HCT116 (cell line): ENCODE results near the gene ALDH16A1. TPM values are rescaled to one million over a fixed set of nuclear protein-coding genes. Genes with fewer than 3 reads are reported as not detected.

ENCODE experiments used
- ATAC-seq: fragments of 200-7000 bp; cut with Tn5 transposase; 2 replicates; pipeline ENCODE4 v1.9.1; 2020; ENCODE audit warnings: mild to moderate bottlenecking, moderate library complexity
- BruUV-seq: library from RNA; stranded (reverse); fragments of 400-500 nt; replicated peaks from 2 replicates; lab custom pipeline; 2021; lab: Mats Ljungman, UMichigan
- CTCF ChIA-PET: fragments of 300-600 bp; sonication (Branson Sonifier 250); formaldehyde crosslinking; loops from one replicate; lab custom pipeline; 2021; ENCODE audit warnings: antibody characterized with exemption; lab: Charles Lee
- POLR2A ChIA-PET: fragments of 300-600, 350-600 bp; sonication (Branson Sonifier 250); formaldehyde crosslinking; loops from one replicate; lab custom pipeline; 2021; ENCODE audit warnings: antibody characterized with exemption; lab: Charles Lee
- RAD21 ChIA-PET, 2 experiments: fragments of 300-600 bp; sonication (Branson Sonifier 250); formaldehyde crosslinking; loops; one replicate each; lab custom pipeline; 2023; ENCODE audit warnings: low total read pairs in 2 of 2; ENCODE audit not compliant: uncharacterized antibody in 2 of 2, unreplicated experiment in 2 of 2, low non-redundant PET in 1 of 2; lab: Charles Lee
- DNase-seq: peaks from one replicate; pipeline ENCODE4 v3.0.0-alpha.2; 2010; ENCODE audit warnings: low read depth, low spot score
- H2AFZ ChIP-seq: fragments of 200-600 bp; shearing (Covaris generic), sonication (generic); 2 replicates; pipeline ENCODE4 v1.6.1; 2017; ENCODE audit warnings: low read depth, mixed run types, mixed read lengths, antibody characterized with exemption, low read length; ENCODE audit not compliant: poor library complexity, severe bottlenecking
- H3K27ac ChIP-seq: 2 replicates; pipeline ENCODE4 v1.5.1; 2012; ENCODE audit warnings: low read depth, low read length
- H3K27me3 ChIP-seq: fragments of 200-600 bp; sonication (generic); 2 replicates; pipeline ENCODE4 v1.6.1; 2016; ENCODE audit warnings: mixed run types, low read length, mixed read lengths; ENCODE audit not compliant: insufficient read depth
- H3K36me3 ChIP-seq, 2 experiments: fragments of 200-500 bp in 1 of 2; fragments of 200-600 bp in 1 of 2; sonication (Bioruptor generic) in 1 of 2; sonication (generic) in 1 of 2; 2 replicates each; pipeline versions ENCODE4 v1.5.1 to v1.6.1; 2014 to 2016; ENCODE audit warnings: low read length in 2 of 2, inconsistent platforms in 1 of 2, mixed read lengths in 1 of 2, mixed run types in 1 of 2; ENCODE audit not compliant: insufficient read depth in 2 of 2, control insufficient read depth in 1 of 2
- H3K4me1 ChIP-seq, 2 experiments: fragments of 200-600 bp in 1 of 2; sonication (generic) in 1 of 2; 2 replicates each; pipeline versions ENCODE4 v1.5.1 to v1.6.1; 2012 to 2017; ENCODE audit warnings: low read length in 2 of 2, inconsistent platforms in 1 of 2, mild to moderate bottlenecking in 1 of 2, mixed read lengths in 1 of 2, mixed run types in 1 of 2, moderate library complexity in 1 of 2; ENCODE audit not compliant: insufficient read depth in 2 of 2, control insufficient read depth in 1 of 2
- H3K4me2 ChIP-seq: fragments of 200-600 bp; sonication (generic); 2 replicates; pipeline ENCODE4 v1.6.1; 2017; ENCODE audit warnings: mixed run types, low read length, mixed read lengths
- H3K4me3 ChIP-seq, 2 experiments: fragments of 200-600 bp in 1 of 2; sonication (generic) in 1 of 2; replicated peaks in 1 of 2; 2 replicates each; pipeline ENCODE4 v1.5.1; 2011 to 2016; ENCODE audit warnings: low read length in 2 of 2, control low read depth in 1 of 2, low read depth in 1 of 2, mild to moderate bottlenecking in 1 of 2, mixed read lengths in 1 of 2, mixed run types in 1 of 2
- H3K79me2 ChIP-seq: fragments of 200-600 bp; sonication (generic); 2 replicates; pipeline ENCODE4 v1.6.1; 2017; ENCODE audit warnings: mild to moderate bottlenecking, mixed run types, low read length, moderate library complexity, mixed read lengths; ENCODE audit not compliant: insufficient read depth
- H3K9ac ChIP-seq: fragments of 200-600 bp; sonication (generic); 2 replicates; pipeline ENCODE4 v1.6.1; 2016; ENCODE audit warnings: low read length, mixed read lengths
- H3K9me2 ChIP-seq: fragments of 200-600 bp; sonication (generic), shearing (Covaris generic); 2 replicates; pipeline ENCODE4 v1.6.1; 2017; ENCODE audit warnings: mixed run types, mild to moderate bottlenecking, moderate library complexity; ENCODE audit not compliant: insufficient read depth
- H3K9me3 ChIP-seq, 2 experiments: fragments of 200-500 bp in 1 of 2; fragments of 200-600 bp in 1 of 2; sonication (Bioruptor generic) in 1 of 2; sonication (generic) in 1 of 2; 2 replicates each; pipeline ENCODE4 v1.6.1; 2014 to 2017; ENCODE audit warnings: low read length in 2 of 2, mixed read lengths in 2 of 2, inconsistent platforms in 1 of 2, low read depth in 1 of 2, mild to moderate bottlenecking in 1 of 2, mixed run types in 1 of 2, moderate library complexity in 1 of 2; ENCODE audit not compliant: control insufficient read depth in 1 of 2, insufficient read depth in 1 of 2
- H4K20me1 ChIP-seq: fragments of 200-600 bp; sonication (generic), shearing (Covaris generic); 2 replicates; pipeline ENCODE4 v1.6.1; 2017; ENCODE audit warnings: mixed run types, mild to moderate bottlenecking, moderate library complexity; ENCODE audit not compliant: insufficient read depth
- ATF3 ChIP-seq: IDR thresholded peaks from 2 replicates; pipeline ENCODE4 v1.6.1; 2012
- CEBPB ChIP-seq: IDR thresholded peaks from 2 replicates; pipeline ENCODE4 v1.6.1; 2012; ENCODE audit warnings: low read depth
- EGR1 ChIP-seq: IDR thresholded peaks from 2 replicates; pipeline ENCODE4 v1.6.1; 2012; ENCODE audit warnings: low read depth
- EZH2phosphoT487 ChIP-seq: fragments of 200-600 bp; IDR thresholded peaks from 2 replicates; pipeline ENCODE4 v1.6.1; 2018; ENCODE audit warnings: antibody characterized with exemption, borderline replicate concordance
- FOSL1 ChIP-seq: IDR thresholded peaks from 2 replicates; pipeline ENCODE4 v1.6.1; 2012; ENCODE audit warnings: low read depth
- JUND ChIP-seq: IDR thresholded peaks from 2 replicates; pipeline ENCODE4 v1.6.1; 2012
- POLR2A ChIP-seq: IDR thresholded peaks from 2 replicates; pipeline ENCODE4 v1.7.0; 2011; ENCODE audit warnings: borderline replicate concordance; ENCODE audit not compliant: insufficient read depth, insufficient read length; ENCODE audit errors: extremely low read depth
- POLR2AphosphoS5 ChIP-seq: IDR thresholded peaks from 2 replicates; pipeline ENCODE4 v1.6.1; 2011; ENCODE audit warnings: mild to moderate bottlenecking, low read depth, low read length, moderate library complexity
- SIN3A ChIP-seq: IDR thresholded peaks from 2 replicates; pipeline ENCODE4 v1.6.1; 2012; ENCODE audit warnings: low read depth
- SP1 ChIP-seq: IDR thresholded peaks from 2 replicates; pipeline ENCODE4 v1.6.1; 2012; ENCODE audit warnings: low read depth
- TCF7L2 ChIP-seq: IDR thresholded peaks from 2 replicates; pipeline ENCODE4 v1.7.0; 2011; ENCODE audit warnings: borderline replicate concordance, inconsistent platforms; ENCODE audit not compliant: insufficient read depth, insufficient read length; ENCODE audit errors: extremely low read depth
- ZFX ChIP-seq: fragments of 450-650 bp; IDR thresholded peaks from 2 replicates; pipeline ENCODE4 v1.6.1; 2017
- intact Hi-C: fragments of 100-400 bp; cut with micrococcal nuclease; formaldehyde crosslinking; loops from 2 replicates; pipeline ENCODE4 v1.10.0; 2022
- total RNA-seq: library from RNA; stranded (reverse); gene quantifications from one replicate; pipeline ENCODE4 v1.2.1, GENCODE V29; 2021; ENCODE audit not compliant: unreplicated experiment

Gene ALDH16A1
- total RNA-seq, 1 experiment from 2014 or later = 22.8 TPM

GRCh38 chr19:49420227-49420626 lies 32.8 kb upstream of the ALDH16A1 start:
- no peak for TF ChIP-seq SIN3A
- no peak for TF ChIP-seq POLR2AphosphoS5
- no peak for TF ChIP-seq ATF3
- no peak for TF ChIP-seq EZH2phosphoT487
- TF ChIP-seq JUND = no peak
- TF ChIP-seq CEBPB = no peak
- no peak for TF ChIP-seq FOSL1
- no peak for TF ChIP-seq TCF7L2
- TF ChIP-seq POLR2A = no peak
- no peak for TF ChIP-seq EGR1
- no peak for TF ChIP-seq SP1
- TF ChIP-seq ZFX = no peak

More at GRCh38 chr19:49420227-49420626, 32.8 kb upstream of the ALDH16A1 start:
- H3K27me3 ChIP-seq = peaks cover 20% of the 10 kb centered on the region; the same call in 1 of the 2 replicates
- ChIA-PET RAD21 (no interaction called here), CTCF (interaction anchor here (1.1 kb wide), 1 partner anchor 9 kb away, joined by 3 read pairs; no protein-coding TSS in a partner anchor), POLR2A (no interaction called here)
- no peaks in the 10 kb centered on the region for H3K36me3 ChIP-seq
- H3K4me3 ChIP-seq = no peak overlapping the region
- no peaks in the 10 kb centered on the region for H3K9me3 ChIP-seq
- no peaks in the 10 kb centered on the region for H4K20me1 ChIP-seq
- H3K9ac ChIP-seq = no peak overlapping the region
- H3K27ac ChIP-seq = no peak overlapping the region
- intact Hi-C loops = no loop called here
- H3K79me2 ChIP-seq = no peaks in the 10 kb centered on the region
- peaks cover 0 to 9% of the 10 kb centered on the region in 2 experiments; a peak in 2 of 4 replicates for H3K4me1 ChIP-seq
- ATAC-seq (no peak), DNase-seq (no peak)
- no peak overlapping the region for H3K4me2 ChIP-seq
- H2AFZ ChIP-seq = no peak overlapping the region
- BruUV-seq = no TSS peak
- H3K9me2 ChIP-seq = no peaks in the 10 kb centered on the region
